Stromal cell of bone marrow (primary cell): Measurements from ENCODE around the gene INSC.

Experiments used
- DNase-seq: peaks from one replicate; pipeline ENCODE4 v3.0.0-alpha.2; 2012; ENCODE audit warnings: low read depth

Gene INSC

GRCh38 chr11:15222777-15223176 lies 108.1 kb downstream of the INSC start:
- no peak for DNase-seq

GRCh38 chr11:15223318-15223717 lies 108.6 kb downstream of the INSC start:
- DNase-seq, result no peak

- no peak for DNase-seq
Measured at GRCh38 chr11:15224466-15224865, 109.7 kb downstream of the INSC start.

- no peak for DNase-seq
Measured at GRCh38 chr11:15227011-15227410, 112.3 kb downstream of the INSC start.

- no peak for DNase-seq
Measured at GRCh38 chr11:15228331-15228849, 113.7 kb downstream of the INSC start.

GRCh38 chr11:15229069-15229468 lies 114.3 kb downstream of the INSC start:
- peak; percentile 4 for DNase-seq

- no peak for DNase-seq
Measured at GRCh38 chr11:15232496-15232895, 117.8 kb downstream of the INSC start.

GRCh38 chr11:15233371-15234165 lies 118.8 kb downstream of the INSC start:
- no peak for DNase-seq

GRCh38 chr11:15234796-15235195 lies 120.1 kb downstream of the INSC start:
- DNase-seq, result no peak

- DNase-seq, result no peak
Measured at GRCh38 chr11:15236559-15236958, 121.8 kb downstream of the INSC start.

- DNase-seq, result no peak
Measured at GRCh38 chr11:15238856-15239255, 124.1 kb downstream of the INSC start.

- no peak for DNase-seq
Measured at GRCh38 chr11:15248749-15249148, 134.0 kb downstream of the INSC start.

GRCh38 chr11:15258433-15259165 lies 143.9 kb downstream of the INSC start:
- peak; percentile 3 for DNase-seq

GRCh38 chr11:15266999-15267398 lies 152.3 kb downstream of the INSC start:
- no peak for DNase-seq

GRCh38 chr11:15268598-15268997 lies 153.9 kb downstream of the INSC start:
- DNase-seq, result no peak

GRCh38 chr11:15275141-15275540 lies 160.4 kb downstream of the INSC start:
- no peak for DNase-seq

- DNase-seq, result peak; percentile 2
Measured at GRCh38 chr11:15276621-15277020, 161.9 kb downstream of the INSC start.

GRCh38 chr11:15278128-15278527 lies 163.4 kb downstream of the INSC start:
- peak; percentile 25 for DNase-seq

GRCh38 chr11:15280393-15280792 lies 165.7 kb downstream of the INSC start:
- DNase-seq, result no peak

- DNase-seq, result no peak
Measured at GRCh38 chr11:15282754-15283153, 168.0 kb downstream of the INSC start.

- DNase-seq, result peak; percentile 9
Measured at GRCh38 chr11:15286465-15286864, 171.7 kb downstream of the INSC start.

- DNase-seq, result no peak
Measured at GRCh38 chr11:15288863-15289262, 174.1 kb downstream of the INSC start.

GRCh38 chr11:15289723-15290122 lies 175.0 kb downstream of the INSC start:
- no peak for DNase-seq
